ENCODE data around the gene CYP2B6. TPM values are rescaled to one million over a fixed set of nuclear protein-coding genes. Genes with fewer than 3 reads are reported as not detected.

Gene CYP2B6
- not detected for total RNA-seq

GRCh38 chr19:40990972-40991381 is at the start of gene CYP2B6:
TSS of gene CYP2B6 (plus strand) at chr19:40991282. CDS start at chr19:40991306, 24 bp downstream.

Other genes starting within 250 kb of the CYP2B6 start
- gene ACTMAP, start 240.8 kb upstream of the CYP2B6 start, total RNA-seq, result 10 to 100 TPM; 15.5 to 18.2 TPM
- gene SNRPA, start 240.1 kb upstream of the CYP2B6 start, total RNA-seq, result 100 to 1,000 TPM; 122 to 141 TPM
- not detected for gene MIA, start 215.8 kb upstream of the CYP2B6 start, total RNA-seq
- gene RAB4B, start 213.0 kb upstream of the CYP2B6 start, total RNA-seq, result 10 to 100 TPM; 63.0 to 65.0 TPM
- gene EGLN2, start 192.1 kb upstream of the CYP2B6 start, total RNA-seq, result 100 to 1,000 TPM; 152 to 158 TPM
- not detected for gene CYP2A6, start 140.8 kb upstream of the CYP2B6 start, total RNA-seq
- not detected for gene CYP2A7, start 109.1 kb upstream of the CYP2B6 start, total RNA-seq
- not detected for gene CYP2A13, start 97.2 kb downstream of the CYP2B6 start, total RNA-seq
- not detected for gene CYP2F1, start 123.2 kb downstream of the CYP2B6 start, total RNA-seq
- gene CYP2S1, start 201.9 kb downstream of the CYP2B6 start, total RNA-seq, result 1 to 10 TPM in 1 of 2 experiments, under 1 TPM in 1; 0.94 to 1.8 TPM
- under 1 TPM; 0.17 to 0.30 TPM for gene AXL, start 227.9 kb downstream of the CYP2B6 start, total RNA-seq

All from activated naive CD4-positive, alpha-beta T cell treated with anti-CD3 and anti-CD28 coated beads, Interleukin-2, amount 10 ng/mL, durations not matched to agents 5 hours and 36 hours (primary cell).